T-helper 17 cell (primary cell): Measurements from ENCODE around the gene PTTG1IP. TPM values are rescaled to one million over a fixed set of nuclear protein-coding genes. Genes with fewer than 3 reads are reported as not detected.
"Not testable (repeated sequence)": the region's sequence is repeated elsewhere in the genome, so short reads cannot be mapped to it uniquely, and the experiment has no call there.

Source experiments
- ATAC-seq: fragments of 150-1000 bp; cut with Tn5 transposase; 2 replicates; pipeline ENCODE4 v1.10.0; 2021; ENCODE audit warnings: mild to moderate bottlenecking, moderate library complexity
- DNase-seq, 3 donors: peaks; one replicate each; pipeline versions ENCODE4 v3.0.0 to v3.0.0-alpha.2; 2020 to 2021
- H3K9me3 ChIP-seq: one replicate; pipeline ENCODE4 v1.7.0; 2013; ENCODE audit warnings: low read length, mild to moderate bottlenecking; ENCODE audit not compliant: control insufficient read depth, poor library complexity, severe bottlenecking
- H3K27ac Mint-ChIP-seq: one replicate; pipeline ENCODE4 v1.8.0; 2022; ENCODE audit warnings: mild to moderate bottlenecking, moderate library complexity, mixed read lengths
- H3K27me3 Mint-ChIP-seq: one replicate; pipeline ENCODE4 v1.8.0; 2022; ENCODE audit warnings: mixed read lengths
- H3K36me3 Mint-ChIP-seq: one replicate; pipeline ENCODE4 v1.8.0; 2022; ENCODE audit warnings: low read depth, mixed read lengths
- H3K4me1 Mint-ChIP-seq: one replicate; pipeline ENCODE4 v1.8.0; 2022; ENCODE audit warnings: mild to moderate bottlenecking, mixed read lengths
- H3K4me3 Mint-ChIP-seq: one replicate; pipeline ENCODE4 v1.8.0; 2022; ENCODE audit warnings: mild to moderate bottlenecking, moderate library complexity, mixed read lengths
- total RNA-seq, 4 donors: library from RNA in 2 of 4; stranded (reverse) in 2 of 4; gene quantifications; one replicate each; pipeline ENCODE4 v1.2.3 and lab custom pipeline; 2022 to 2026

Gene PTTG1IP
- total RNA-seq, 2 donors from 2014 or later, result 98.4 to 123 TPM

- DNase-seq, result no peak
- H3K27me3 Mint-ChIP-seq, result peaks cover 7% of the 10 kb centered on the region
- no peak for ATAC-seq
- peaks cover 8% of the 10 kb centered on the region for H3K4me1 Mint-ChIP-seq
- H3K9me3 ChIP-seq, result no peaks in the 10 kb centered on the region
- no peaks in the 10 kb centered on the region for H3K36me3 Mint-ChIP-seq
- no peak overlapping the region for H3K4me3 Mint-ChIP-seq
- no peak overlapping the region for H3K27ac Mint-ChIP-seq
Observed at GRCh38 chr21:44842087-44842486, 31.4 kb downstream of the PTTG1IP start.

- no peak for ATAC-seq
- H3K9me3 ChIP-seq, result no peaks in the 10 kb centered on the region
- Mint-ChIP-seq H3K4me3 (no peak overlapping the region), H3K27me3 (peaks cover 7% of the 10 kb centered on the region), H3K36me3 (no peaks in the 10 kb centered on the region), H3K27ac (no peak overlapping the region), H3K4me1 (peaks cover 3% of the 10 kb centered on the region)
- DNase-seq, result no peak
Observed at GRCh38 chr21:44840771-44841170, 32.7 kb downstream of the PTTG1IP start.

GRCh38 chr21:44838951-44839350 is 34.5 kb downstream of the PTTG1IP start:
- H3K9me3 ChIP-seq, result no peaks in the 10 kb centered on the region
- Mint-ChIP-seq H3K36me3 (no peaks in the 10 kb centered on the region), H3K4me3 (no peak overlapping the region), H3K4me1 (peaks cover 3% of the 10 kb centered on the region), H3K27me3 (peaks cover 7% of the 10 kb centered on the region), H3K27ac (no peak overlapping the region)
- no peak for ATAC-seq
- DNase-seq, result no peak

- Mint-ChIP-seq H3K36me3 (no peaks in the 10 kb centered on the region), H3K4me3 (no peak overlapping the region), H3K27ac (no peak overlapping the region), H3K4me1 (peaks cover 3% of the 10 kb centered on the region), H3K27me3 (peaks cover 7% of the 10 kb centered on the region)
- no peaks in the 10 kb centered on the region for H3K9me3 ChIP-seq
- no peak for ATAC-seq
- no peak for DNase-seq
Observed at GRCh38 chr21:44838039-44838895, 35.2 kb downstream of the PTTG1IP start.

GRCh38 chr21:44837537-44837936 is 36.0 kb downstream of the PTTG1IP start:
- H3K4me1 Mint-ChIP-seq, result peaks cover 3% of the 10 kb centered on the region
- H3K27ac Mint-ChIP-seq, result no peak overlapping the region
- H3K9me3 ChIP-seq, result no peaks in the 10 kb centered on the region
- no peak overlapping the region for H3K4me3 Mint-ChIP-seq
- no peak for ATAC-seq
- DNase-seq, result no peak
- H3K36me3 Mint-ChIP-seq, result no peaks in the 10 kb centered on the region
- H3K27me3 Mint-ChIP-seq, result peaks cover 7% of the 10 kb centered on the region

GRCh38 chr21:44836666-44837471 is 36.6 kb downstream of the PTTG1IP start:
- H3K9me3 ChIP-seq, result no peaks in the 10 kb centered on the region
- Mint-ChIP-seq H3K4me1 (peaks cover 3% of the 10 kb centered on the region), H3K27ac (no peak overlapping the region), H3K27me3 (peaks cover 7% of the 10 kb centered on the region), H3K4me3 (no peak overlapping the region), H3K36me3 (no peaks in the 10 kb centered on the region)
- ATAC-seq (no peak), DNase-seq (no peak)

- ATAC-seq (no peak), DNase-seq (no peak)
- H3K27me3 Mint-ChIP-seq, result peaks cover 4% of the 10 kb centered on the region
- no peak overlapping the region for H3K27ac Mint-ChIP-seq
- peaks cover 4% of the 10 kb centered on the region for H3K4me1 Mint-ChIP-seq
- no peaks in the 10 kb centered on the region for H3K9me3 ChIP-seq
- no peaks in the 10 kb centered on the region for H3K36me3 Mint-ChIP-seq
- H3K4me3 Mint-ChIP-seq, result no peak overlapping the region
Observed at GRCh38 chr21:44836349-44836665, 37.2 kb downstream of the PTTG1IP start.

GRCh38 chr21:44835647-44835973 is 37.9 kb downstream of the PTTG1IP start:
- Mint-ChIP-seq H3K36me3 (no peaks in the 10 kb centered on the region), H3K27me3 (no peaks in the 10 kb centered on the region), H3K4me1 (peaks cover 8% of the 10 kb centered on the region), H3K4me3 (no peak overlapping the region), H3K27ac (no peak overlapping the region)
- DNase-seq (no peak), ATAC-seq (no peak)
- H3K9me3 ChIP-seq, result no peaks in the 10 kb centered on the region

- Mint-ChIP-seq H3K4me3 (no peak overlapping the region), H3K27me3 (no peaks in the 10 kb centered on the region), H3K4me1 (peaks cover 8% of the 10 kb centered on the region), H3K27ac (no peak overlapping the region), H3K36me3 (no peaks in the 10 kb centered on the region)
- DNase-seq (no peak), ATAC-seq (no peak)
- no peaks in the 10 kb centered on the region for H3K9me3 ChIP-seq
Observed at GRCh38 chr21:44834951-44835646, 38.4 kb downstream of the PTTG1IP start.

- H3K9me3 ChIP-seq, result no peaks in the 10 kb centered on the region
- Mint-ChIP-seq H3K27me3 (no peaks in the 10 kb centered on the region), H3K36me3 (peaks cover under 1% of the 10 kb centered on the region), H3K4me1 (peaks cover 5% of the 10 kb centered on the region), H3K4me3 (no peak overlapping the region), H3K27ac (no peak overlapping the region)
- ATAC-seq, result no peak
- no peak for DNase-seq
Observed at GRCh38 chr21:44834231-44834950, 39.1 kb downstream of the PTTG1IP start.

GRCh38 chr21:44833663-44834062 is 39.8 kb downstream of the PTTG1IP start:
- H3K27ac Mint-ChIP-seq, result no peak overlapping the region
- H3K4me1 Mint-ChIP-seq, result peaks cover 5% of the 10 kb centered on the region
- peaks cover 3% of the 10 kb centered on the region for H3K36me3 Mint-ChIP-seq
- H3K4me3 Mint-ChIP-seq, result no peak overlapping the region
- DNase-seq, result no peak
- ATAC-seq, result no peak
- H3K27me3 Mint-ChIP-seq, result no peaks in the 10 kb centered on the region
- H3K9me3 ChIP-seq, result no peaks in the 10 kb centered on the region

- not testable (repeated sequence) for H3K27ac Mint-ChIP-seq, H3K9me3 ChIP-seq, H3K4me1 Mint-ChIP-seq, ATAC-seq, DNase-seq, H3K4me3 Mint-ChIP-seq, H3K36me3 Mint-ChIP-seq, H3K27me3 Mint-ChIP-seq
Observed at GRCh38 chr21:44832516-44833255, 40.8 kb downstream of the PTTG1IP start.
